ENCODE data around the gene ERI3.

The ERI3 gene

DNA sequence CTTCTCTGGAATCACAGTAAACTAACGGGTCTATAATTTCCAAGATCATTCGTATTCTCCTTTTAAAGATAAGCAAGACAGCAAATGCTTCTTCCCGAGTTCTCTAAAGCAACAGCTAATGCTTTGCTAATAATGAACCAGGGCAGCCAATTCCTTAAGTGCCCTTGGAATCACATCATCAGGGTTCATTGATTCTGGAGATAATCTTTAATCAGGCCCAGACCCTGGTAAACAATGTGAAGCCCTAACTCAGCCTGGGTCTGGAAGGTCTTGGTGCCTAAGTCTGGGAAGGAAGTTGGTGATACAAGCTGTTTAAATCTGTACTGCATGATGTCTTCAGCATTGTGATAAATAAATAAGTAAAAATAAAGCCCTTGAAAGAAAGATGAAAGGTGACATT is 18.4 kb downstream of the ERI3 start:
- H3K4me3 ChIP-seq (replicated peaks; ENCODE audit: insufficient read depth, low read length), result no peak overlapping the region

DNA sequence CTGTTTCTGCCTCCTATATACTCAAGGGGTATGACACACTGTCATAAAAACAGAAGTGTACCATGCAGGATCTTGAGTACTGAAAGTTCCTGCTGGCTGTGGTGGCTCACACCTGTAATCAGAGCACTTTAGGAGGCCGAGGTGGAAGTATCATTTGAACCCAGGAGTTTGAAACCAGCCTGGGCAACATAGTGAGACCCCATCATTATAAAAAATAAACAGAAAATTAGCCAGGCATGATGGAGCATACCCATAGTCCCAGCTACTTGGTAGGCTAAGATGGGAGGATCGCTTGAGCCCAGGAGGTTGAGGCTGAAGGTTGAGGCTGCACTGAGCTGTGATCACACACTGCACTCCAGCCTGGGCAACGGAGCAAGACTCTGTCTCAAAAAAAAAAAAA is 20.1 kb downstream of the ERI3 start:
- no peak for TF ChIP-seq POLR2AphosphoS5 (IDR thresholded peaks at IDR 0.05; ENCODE audit: low read depth)
- TF ChIP-seq, protein P1, sequence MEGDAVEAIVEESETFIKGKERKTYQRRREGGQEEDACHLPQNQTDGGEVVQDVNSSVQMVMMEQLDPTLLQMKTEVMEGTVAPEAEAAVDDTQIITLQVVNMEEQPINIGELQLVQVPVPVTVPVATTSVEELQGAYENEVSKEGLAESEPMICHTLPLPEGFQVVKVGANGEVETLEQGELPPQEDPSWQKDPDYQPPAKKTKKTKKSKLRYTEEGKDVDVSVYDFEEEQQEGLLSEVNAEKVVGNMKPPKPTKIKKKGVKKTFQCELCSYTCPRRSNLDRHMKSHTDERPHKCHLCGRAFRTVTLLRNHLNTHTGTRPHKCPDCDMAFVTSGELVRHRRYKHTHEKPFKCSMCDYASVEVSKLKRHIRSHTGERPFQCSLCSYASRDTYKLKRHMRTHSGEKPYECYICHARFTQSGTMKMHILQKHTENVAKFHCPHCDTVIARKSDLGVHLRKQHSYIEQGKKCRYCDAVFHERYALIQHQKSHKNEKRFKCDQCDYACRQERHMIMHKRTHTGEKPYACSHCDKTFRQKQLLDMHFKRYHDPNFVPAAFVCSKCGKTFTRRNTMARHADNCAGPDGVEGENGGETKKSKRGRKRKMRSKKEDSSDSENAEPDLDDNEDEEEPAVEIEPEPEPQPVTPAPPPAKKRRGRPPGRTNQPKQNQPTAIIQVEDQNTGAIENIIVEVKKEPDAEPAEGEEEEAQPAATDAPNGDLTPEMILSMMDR (IDR thresholded peaks at IDR 0.05; ENCODE audit: insufficient read depth, low read length), result no peak
- no peak for TF ChIP-seq REST (IDR thresholded peaks at IDR 0.05; ENCODE audit: insufficient replicate concordance, low read depth)
- no peak for TF ChIP-seq GABPA (IDR thresholded peaks at IDR 0.05; ENCODE audit: low read depth)
- TF ChIP-seq SPI1 (IDR thresholded peaks at IDR 0.05; ENCODE audit: borderline replicate concordance, low read depth), result no peak
- Histone ChIP-seq H3K27me3 (ENCODE audit: insufficient read depth, poor library complexity, severe bottlenecking) (no peaks in the 10 kb centered on the region), H3K4me3 (replicated peaks; ENCODE audit: insufficient read depth, low read length) (no peak overlapping the region), H3K27ac (replicated peaks) (no peak overlapping the region)
- DNase-seq (ENCODE audit: low read depth in 1 of 2, low spot score in 1 of 2), result no peak

More for the DNA sequence above, 18.4 kb downstream of the ERI3 start:
- TF ChIP-seq SPI1 (IDR thresholded peaks at IDR 0.05; ENCODE audit: borderline replicate concordance, low read depth) (no peak), GABPA (IDR thresholded peaks at IDR 0.05; ENCODE audit: low read depth) (no peak), REST (IDR thresholded peaks at IDR 0.05; ENCODE audit: insufficient replicate concordance, low read depth) (no peak), POLR2AphosphoS5 (IDR thresholded peaks at IDR 0.05; ENCODE audit: low read depth) (no peak)
- TF ChIP-seq, protein P1 (IDR thresholded peaks at IDR 0.05; ENCODE audit: insufficient read depth, low read length), result no peak
- Histone ChIP-seq H3K27me3 (ENCODE audit: insufficient read depth, poor library complexity, severe bottlenecking) (no peaks in the 10 kb centered on the region), H3K27ac (replicated peaks) (no peak overlapping the region)
- no peak for DNase-seq (ENCODE audit: low read depth in 1 of 2, low spot score in 1 of 2)

- H3K27ac ChIP-seq (replicated peaks), result no peak overlapping the region
- H3K4me3 ChIP-seq (replicated peaks; ENCODE audit: insufficient read depth, low read length), result no peak overlapping the region
- TF ChIP-seq SPI1 (IDR thresholded peaks at IDR 0.05; ENCODE audit: borderline replicate concordance, low read depth), result no peak
- TF ChIP-seq GABPA (IDR thresholded peaks at IDR 0.05; ENCODE audit: low read depth), result no peak
- TF ChIP-seq REST (IDR thresholded peaks at IDR 0.05; ENCODE audit: insufficient replicate concordance, low read depth), result no peak
- TF ChIP-seq, protein P1 (IDR thresholded peaks at IDR 0.05; ENCODE audit: insufficient read depth, low read length), result no peak
- no peak for TF ChIP-seq POLR2AphosphoS5 (IDR thresholded peaks at IDR 0.05; ENCODE audit: low read depth)
- H3K27me3 ChIP-seq (ENCODE audit: insufficient read depth, poor library complexity, severe bottlenecking), result no peaks in the 10 kb centered on the region
- no peak for DNase-seq (ENCODE audit: low read depth in 1 of 2, low spot score in 1 of 2)
These were observed 21.7 kb downstream of the ERI3 start for GRCh38 chr1:44333376-44333775.
